Left renal cortex interstitium (tissue), 4 donors: ENCODE data around the gene SZT2. TPM values are rescaled to one million over a fixed set of nuclear protein-coding genes. Genes with fewer than 3 reads are reported as not detected.
"Not testable (repeated sequence)": the region's sequence is repeated elsewhere in the genome, so short reads cannot be mapped to it uniquely, and the experiment has no call there.

Experiments used
- DNase-seq, 4 donors: peaks; one replicate each; pipeline ENCODE4 v3.0.0-alpha.2; 2013; ENCODE audit warnings: low read depth in 4 of 4, low spot score in 2 of 4, missing footprints in 1 of 4
- polyA plus RNA-seq, 4 donors: library from polyadenylated mRNA; unstranded; fragments of 120-200 nt; gene quantifications; one replicate each; pipeline ENCODE4 v1.2.1, GENCODE V29; 2013; ENCODE audit not compliant: insufficient read length in 4 of 4

Gene SZT2
- polyA plus RNA-seq, 4 donors, result 14.5 to 36.1 (median 22.5) TPM

GRCh38 chr1:43451701-43452532 lies 62.2 kb downstream of the SZT2 start:
- no peak for DNase-seq

DNA sequence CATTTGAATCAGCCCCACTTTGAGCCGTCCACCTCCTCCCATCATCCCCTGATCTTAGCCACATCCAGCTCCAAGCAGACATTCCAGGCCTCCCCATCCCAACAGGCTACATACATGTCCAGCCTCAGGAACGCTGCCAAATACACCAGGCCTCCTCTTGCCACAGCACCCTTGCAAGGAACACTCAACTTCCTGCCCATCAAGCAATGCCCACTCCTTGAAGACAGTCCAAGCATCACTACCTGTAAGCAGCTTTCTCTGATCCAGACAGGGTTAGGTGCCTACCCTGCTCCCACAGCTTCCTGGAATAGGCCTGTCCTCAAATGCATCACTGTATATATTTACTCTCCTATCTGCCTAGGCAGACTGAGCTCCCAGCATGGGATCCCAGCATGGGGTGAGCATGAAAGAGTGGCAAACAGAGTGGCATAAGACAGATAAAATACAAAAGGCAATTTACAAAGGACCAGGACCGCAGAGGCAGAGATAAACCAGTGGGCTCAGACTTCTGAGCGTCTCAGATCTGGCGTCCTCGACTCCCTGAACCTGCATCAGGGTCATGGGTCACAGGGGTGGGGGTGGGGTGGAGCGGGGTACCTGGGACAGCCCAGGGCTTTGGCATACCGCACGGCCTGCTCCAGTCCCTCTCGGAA lies 63.2 kb downstream of the SZT2 start:
- peak in 1 of 4 donors; percentile 21 for DNase-seq

DNA sequence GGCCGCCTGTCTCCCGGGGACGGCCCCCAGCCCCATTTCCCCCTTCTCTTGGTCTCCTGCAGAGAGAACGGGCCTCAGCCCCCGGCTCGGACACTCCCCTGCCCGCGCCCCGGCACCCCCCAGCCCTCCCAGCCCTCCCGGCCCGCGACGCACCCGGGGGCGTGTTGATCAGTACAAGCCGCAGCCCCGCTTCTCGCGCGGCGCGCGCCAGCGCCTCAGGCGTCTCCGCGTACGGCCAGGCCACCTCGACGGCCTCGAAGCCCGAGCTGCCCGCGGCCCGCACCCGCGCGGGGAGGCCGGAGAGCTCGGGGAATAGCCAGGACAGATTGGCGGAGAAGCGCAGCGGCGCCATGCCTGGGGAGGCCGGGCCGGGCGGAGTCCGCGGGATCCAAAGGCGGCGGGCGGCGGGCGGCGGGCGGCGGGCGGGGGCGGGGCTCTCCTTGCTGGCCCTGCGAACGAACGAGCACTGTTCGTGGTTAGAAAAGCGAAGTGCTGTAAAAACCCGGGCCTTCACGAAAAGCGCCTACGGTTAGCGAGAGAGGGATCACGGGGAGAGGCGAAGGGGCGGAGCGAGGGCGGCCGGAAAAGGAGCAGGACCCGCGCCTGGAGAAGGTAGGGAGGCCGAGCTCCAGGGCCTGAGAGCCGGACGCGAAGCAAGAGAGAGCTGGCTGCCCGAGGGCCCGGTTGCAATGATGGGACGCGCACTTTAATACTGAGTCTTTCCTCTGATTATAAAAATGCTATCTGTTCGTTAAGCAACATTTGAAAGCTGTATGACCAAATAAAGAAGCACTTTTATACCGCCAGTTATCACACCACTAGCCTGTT lies 64.0 kb downstream of the SZT2 start, which contains the start of gene HYI:
HYI (minus strand) TSS at position 490 of the 828 bp plus-strand sequence; CDS start at position 352, 138 bp downstream.
- DNase-seq, result peak; percentile 39 to 77 (median 61)

DNA sequence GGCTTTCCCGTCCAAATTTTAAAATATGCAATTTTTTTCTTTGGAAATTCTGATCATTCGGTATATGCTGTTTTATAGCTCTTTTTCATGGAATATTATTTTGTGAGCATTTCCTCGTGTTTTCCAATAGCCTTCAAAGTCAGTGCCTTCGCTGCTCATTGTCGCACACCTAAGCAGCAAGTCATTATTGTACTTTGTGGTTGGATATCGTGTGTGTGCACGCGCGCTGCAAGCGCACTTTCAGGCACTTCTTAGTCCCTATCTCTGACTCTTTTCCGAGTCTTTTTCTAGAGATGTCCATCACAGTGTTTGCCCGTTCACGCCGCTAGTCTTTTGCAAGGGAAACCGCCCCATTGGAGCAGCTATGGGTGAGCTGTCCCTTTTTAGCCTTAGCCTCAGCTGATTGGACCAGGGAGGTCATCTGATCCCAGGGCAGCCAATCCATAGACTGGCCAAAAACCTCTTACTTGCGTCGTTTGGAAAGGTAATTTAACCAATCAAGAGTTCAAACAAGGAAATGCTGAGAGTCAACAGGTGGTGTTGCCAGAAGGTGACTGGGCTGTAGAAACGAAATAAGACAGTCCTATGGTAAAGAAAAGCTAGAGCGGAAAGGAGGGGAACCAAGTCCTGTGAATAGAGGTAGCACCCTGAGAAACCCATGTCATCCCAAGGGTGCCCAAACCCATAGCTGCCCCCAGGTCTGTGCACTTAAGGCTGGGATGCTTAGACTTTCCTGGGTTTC lies 64.7 kb downstream of the SZT2 start:
- peak; percentile 45 to 57 (median 51) for DNase-seq

DNA sequence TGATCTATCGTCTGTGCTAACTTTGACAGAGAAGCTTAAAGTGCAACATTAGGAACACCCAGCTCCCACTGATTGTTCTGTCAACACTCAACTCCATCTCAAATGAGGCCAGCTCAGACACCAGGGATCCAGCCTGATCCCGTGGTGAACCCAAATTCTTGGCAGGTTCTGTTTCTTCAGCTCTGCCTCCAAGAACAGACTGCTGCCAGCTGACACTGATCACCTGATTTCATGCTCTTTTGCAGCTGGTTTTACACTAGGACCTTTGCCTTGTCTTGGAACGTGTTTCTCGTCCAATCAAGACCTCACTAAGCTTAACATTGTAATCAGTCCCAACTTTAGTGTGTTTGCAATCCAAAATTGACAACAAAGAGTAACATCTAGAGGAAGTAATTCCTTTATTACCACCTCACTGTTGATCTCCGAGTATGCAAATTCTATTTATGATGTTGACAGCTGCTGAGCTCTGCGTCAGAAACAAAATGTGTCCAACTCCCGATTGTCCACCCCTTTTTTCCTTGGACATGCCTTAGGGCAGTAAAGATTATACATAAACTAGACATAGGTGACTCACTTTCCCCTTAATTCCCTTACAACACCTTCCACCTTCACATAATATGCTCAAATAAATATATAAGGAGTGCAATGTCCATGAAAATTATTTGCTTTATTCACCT lies 65.7 kb downstream of the SZT2 start:
- DNase-seq, result no peak

DNA sequence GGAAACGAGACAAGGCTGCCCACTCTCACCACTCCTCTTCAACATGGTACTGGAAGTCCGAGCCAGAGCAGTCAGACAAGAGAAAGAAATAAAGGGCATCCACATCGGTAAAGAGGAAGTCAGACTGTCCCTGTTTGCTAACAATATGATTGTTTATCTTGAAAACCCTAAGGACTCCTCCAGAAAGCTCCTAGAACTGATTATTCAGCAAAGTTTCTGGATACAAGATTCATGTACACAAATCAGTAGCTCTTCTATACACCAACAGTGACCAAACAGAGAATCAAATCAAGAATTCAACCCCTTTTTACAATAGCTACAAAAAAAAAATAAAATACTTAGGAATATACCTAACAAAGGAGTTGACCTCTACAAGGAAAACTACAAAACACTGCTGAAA lies 68.7 kb downstream of the SZT2 start:
- DNase-seq, result not testable (repeated sequence)

DNA sequence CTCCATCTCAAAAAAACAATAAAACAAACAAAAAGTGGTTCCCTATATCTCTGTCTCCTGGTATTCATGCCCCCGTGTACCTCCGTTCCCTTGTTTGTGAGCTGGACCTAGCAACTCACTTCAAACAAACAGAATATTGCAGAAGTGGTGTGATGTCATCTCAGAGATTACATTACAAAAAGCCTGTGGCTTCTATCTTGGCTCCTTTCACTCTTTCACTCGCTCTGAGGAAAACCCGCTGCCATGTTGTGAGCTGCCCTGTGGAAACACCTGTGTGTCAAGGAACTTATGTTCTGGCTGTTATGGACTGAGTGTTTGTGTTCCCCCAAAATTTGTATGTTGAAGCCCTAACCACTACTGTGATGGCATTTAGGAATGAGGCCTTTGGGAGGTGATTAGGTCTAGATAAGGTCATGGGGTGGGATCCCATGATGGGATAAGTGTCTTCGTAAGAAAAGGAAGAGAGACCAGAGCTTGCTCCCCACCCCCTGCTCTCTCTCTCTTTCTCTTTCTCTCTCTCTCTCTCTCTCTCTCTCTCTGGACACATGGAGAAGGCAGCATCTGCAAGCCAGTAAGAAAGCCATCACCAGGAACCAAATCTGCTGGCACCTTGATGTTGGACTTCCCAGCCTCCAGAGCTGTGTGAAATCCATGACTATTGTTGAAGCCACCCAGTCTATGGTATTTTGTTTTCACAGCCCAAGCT lies 71.4 kb downstream of the SZT2 start:
- no peak for DNase-seq

- DNase-seq, result no peak
Observed at GRCh38 chr1:43463479-43463878, 73.8 kb downstream of the SZT2 start.

- DNase-seq, result no peak
Observed at GRCh38 chr1:43464681-43465504, 75.2 kb downstream of the SZT2 start.

DNA sequence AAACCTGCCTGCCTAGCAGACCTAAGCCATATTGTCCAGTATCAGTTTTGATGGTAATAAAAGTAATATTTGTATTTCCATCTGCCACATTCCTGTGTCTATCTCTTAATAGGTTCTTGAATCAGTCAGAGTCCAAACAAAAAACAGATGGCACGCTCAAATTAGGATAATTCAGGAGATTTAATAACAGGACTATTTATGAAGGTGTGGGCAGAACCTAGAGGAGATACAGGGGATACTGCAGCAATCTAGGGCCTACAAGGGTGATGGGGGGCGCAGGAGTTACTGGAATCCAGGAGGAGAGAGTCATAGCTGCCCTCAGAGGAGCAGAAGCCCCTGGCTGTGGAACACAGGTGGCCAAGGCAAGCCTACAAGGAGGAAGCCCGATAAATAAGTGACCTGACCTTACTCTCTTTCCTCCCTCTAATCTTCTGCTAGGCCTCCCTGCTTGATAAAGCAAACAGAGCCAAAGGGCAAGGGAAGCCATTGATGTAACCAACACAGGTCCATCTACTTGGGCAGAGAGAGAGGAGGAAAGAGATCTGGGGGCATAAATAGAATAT lies 75.9 kb downstream of the SZT2 start:
- DNase-seq, result no peak

DNA sequence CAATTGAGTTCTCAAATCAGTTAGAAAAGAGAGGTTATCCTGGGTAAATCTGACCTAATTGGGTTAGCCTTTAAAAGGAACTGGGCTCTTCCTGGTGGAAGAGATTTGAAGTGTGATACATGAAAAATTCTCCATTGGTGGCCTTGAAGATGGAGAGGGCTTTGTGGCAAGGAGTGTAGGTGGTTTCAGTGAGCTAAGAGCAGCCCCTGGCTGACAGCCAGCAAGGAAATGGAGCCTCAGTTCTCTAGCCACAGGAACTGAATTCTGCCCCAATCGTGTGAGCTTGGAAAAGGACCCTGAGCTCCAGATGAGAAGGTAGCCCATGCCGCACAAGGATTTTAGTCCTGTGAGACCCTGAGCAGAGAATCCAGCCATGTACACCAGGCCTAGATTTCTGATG lies 76.7 kb downstream of the SZT2 start:
- no peak for DNase-seq

DNA sequence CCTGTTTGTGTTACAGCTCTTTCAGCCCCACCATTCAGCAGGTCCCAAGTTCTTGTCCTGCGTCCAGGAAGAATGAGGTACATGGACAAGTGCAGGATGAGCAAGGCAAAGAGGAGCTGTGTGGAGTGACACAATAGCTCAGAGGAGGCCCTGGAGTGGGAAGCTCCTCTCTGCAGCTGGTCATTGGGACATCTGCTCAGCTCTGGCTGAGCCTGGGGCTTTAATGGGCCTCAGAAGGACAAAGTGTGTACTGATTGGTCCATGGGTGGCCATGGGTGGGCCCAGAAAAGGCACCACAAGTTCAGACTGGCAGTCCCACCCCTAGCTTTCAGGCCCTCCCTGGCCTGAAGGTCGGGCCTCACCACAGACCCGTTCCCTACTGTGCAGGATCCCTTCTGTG lies 78.7 kb downstream of the SZT2 start:
- DNase-seq, result no peak

DNA sequence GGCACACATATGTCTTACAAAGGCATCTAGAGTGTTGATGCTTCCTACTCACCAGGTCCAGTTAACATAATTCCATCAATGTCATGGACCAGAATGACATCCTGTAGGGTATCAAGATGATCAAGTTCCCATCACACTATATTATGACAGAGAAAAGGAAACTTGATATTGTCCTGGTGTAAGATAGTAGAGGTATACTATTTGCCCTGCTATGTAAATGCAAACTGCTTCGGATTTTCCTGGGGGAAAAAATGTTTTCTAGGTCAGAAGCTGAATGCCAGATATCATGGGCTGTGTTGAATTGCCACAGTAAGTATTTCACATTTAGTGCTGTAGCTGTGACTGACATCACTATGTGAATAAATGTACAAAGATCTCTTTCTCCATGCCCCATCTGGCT lies 80.2 kb downstream of the SZT2 start:
- DNase-seq, result no peak

GRCh38 chr1:43472087-43472462 lies 82.4 kb downstream of the SZT2 start:
- DNase-seq, result no peak

DNA sequence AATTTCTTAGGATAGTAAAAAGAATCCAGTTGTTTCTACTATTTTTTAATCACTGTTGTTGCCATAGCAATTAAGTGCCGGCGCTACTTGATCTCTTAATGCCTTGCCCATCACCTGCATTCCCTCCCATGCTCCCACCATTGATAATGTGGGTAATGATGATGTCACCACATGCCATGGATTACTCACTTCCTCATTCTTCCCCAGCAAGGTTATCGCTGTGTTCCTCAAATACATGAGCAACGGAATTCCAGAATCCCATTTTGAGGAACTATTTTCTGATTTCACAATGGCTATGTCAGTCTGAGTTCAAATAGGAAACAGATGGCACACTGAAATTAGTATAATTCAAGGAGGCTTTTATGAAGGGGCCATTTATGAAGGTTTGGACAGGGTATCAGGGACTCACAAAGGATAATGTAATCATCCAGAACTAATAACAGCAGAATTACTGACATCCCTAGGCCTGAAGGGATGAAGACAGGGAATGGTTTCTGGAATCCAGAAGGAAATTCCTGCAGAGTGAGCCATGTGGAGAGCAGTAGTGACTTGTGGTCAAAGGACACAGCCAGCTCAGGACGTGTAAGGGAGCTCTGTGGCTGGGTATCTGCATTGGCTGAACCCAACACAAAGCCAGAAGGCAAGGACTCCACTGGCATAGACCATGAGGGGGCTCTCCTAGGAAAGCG lies 82.9 kb downstream of the SZT2 start:
- not testable (repeated sequence) for DNase-seq

- DNase-seq, result no peak
Observed at GRCh38 chr1:43473463-43473862, 83.8 kb downstream of the SZT2 start.

DNA sequence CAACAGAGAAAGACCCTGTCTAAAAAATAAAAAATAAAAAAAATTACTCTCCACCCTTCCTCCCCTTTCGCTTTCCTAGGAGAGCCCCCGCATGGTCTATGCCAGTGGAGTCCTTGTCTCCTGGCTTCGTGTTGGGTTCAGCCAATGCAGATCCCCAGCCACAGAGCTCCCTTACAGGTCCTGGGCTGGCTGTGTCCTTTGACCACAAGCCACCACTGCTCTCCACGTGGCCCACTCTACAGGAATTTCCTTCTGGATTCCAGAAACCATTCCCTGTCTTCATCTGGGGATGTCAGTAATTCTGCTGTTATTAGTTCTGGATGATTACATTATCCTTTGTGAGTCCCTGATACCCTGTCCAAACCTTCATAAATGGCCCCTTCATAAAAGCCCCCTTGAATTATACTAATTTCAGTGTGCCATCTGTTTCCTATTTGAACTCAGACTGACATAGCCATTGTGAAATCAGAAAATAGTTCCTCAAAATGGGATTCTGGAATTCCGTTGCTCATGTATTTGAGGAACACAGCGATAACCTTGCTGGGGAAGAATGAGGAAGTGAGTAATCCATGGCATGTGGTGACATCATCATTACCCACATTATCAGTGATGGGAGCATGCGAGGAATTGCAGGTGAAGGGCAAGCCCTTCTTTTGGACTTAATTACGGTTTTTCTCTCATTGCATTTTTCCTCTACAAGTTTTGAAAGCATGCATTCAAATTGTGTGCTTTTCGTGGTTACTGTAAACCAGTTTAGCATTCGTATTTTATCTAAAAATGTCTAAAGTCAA lies 86.1 kb downstream of the SZT2 start:
- not testable (repeated sequence) for DNase-seq
